GM23248 (cell line): ENCODE data around the gene MBTPS1.

ENCODE experiments used
- EZH2 ChIP-seq: fragments of 200-600 bp; sonication (generic); IDR thresholded peaks from 2 replicates; pipeline ENCODE4 v1.6.1; 2018; ENCODE audit warnings: antibody characterized with exemption, mild to moderate bottlenecking; ENCODE audit not compliant: insufficient read depth, poor library complexity, severe bottlenecking
- EZH2phosphoT487 ChIP-seq: fragments of 200-600 bp; sonication (generic); IDR thresholded peaks from 2 replicates; pipeline ENCODE4 v1.6.1; 2018; ENCODE audit warnings: antibody characterized with exemption, moderate library complexity, mild to moderate bottlenecking, low read depth; ENCODE audit not compliant: insufficient read depth

GRCh38 chr16:84058211-84058610 lies 58.5 kb downstream of the MBTPS1 start:
- no peak for TF ChIP-seq EZH2phosphoT487
- TF ChIP-seq EZH2: no peak
